Measurements from ENCODE around the gene FAM20A.

- TF ChIP-seq CTCF (IDR thresholded peaks at IDR 0.05; ENCODE audit: poor library complexity, severe bottlenecking) (peak; percentile 45), MXI1 (conservative IDR thresholded peaks at IDR 0.05; ENCODE audit: poor library complexity, severe bottlenecking) (no peak), EP300 (conservative IDR thresholded peaks at IDR 0.05; ENCODE audit: poor library complexity, severe bottlenecking) (no peak), EZH2 (IDR thresholded peaks at IDR 0.05; ENCODE audit: borderline replicate concordance, insufficient read depth, low read length, poor library complexity, severe bottlenecking) (no peak), POLR2AphosphoS5 (IDR thresholded peaks at IDR 0.05) (no peak), TAF1 (IDR thresholded peaks at IDR 0.05; ENCODE audit: low read depth) (no peak), RAD21 (conservative IDR thresholded peaks at IDR 0.05) (no peak), REST (IDR thresholded peaks at IDR 0.05; ENCODE audit: borderline replicate concordance) (no peak)
Observed at GRCh38 chr17:68511254-68511670, 89.9 kb downstream of the FAM20A start.

Data from neural cell (in vitro differentiated cells).